Inflammatory macrophage (primary cell): ENCODE measurements around the gene SLC22A7.
"Not testable (repeated sequence)": the region's sequence is repeated elsewhere in the genome, so short reads cannot be mapped to it uniquely, and the experiment has no call there.

Experiments used
- DNase-seq, 2 donors: peaks; one replicate each; pipeline ENCODE4 v3.0.0-alpha.2; 2020 to 2022

Gene SLC22A7

GRCh38 chr6:43301081-43301870 is 3.2 kb downstream of the SLC22A7 start:
- DNase-seq = no peak

- no peak for DNase-seq
Measured at GRCh38 chr6:43302126-43302525, 4.1 kb downstream of the SLC22A7 start.

- not testable (repeated sequence) for DNase-seq
Measured at GRCh38 chr6:43303006-43303405, 4.9 kb downstream of the SLC22A7 start.

- DNase-seq = no peak
Measured at GRCh38 chr6:43303751-43304331, 5.8 kb downstream of the SLC22A7 start.

GRCh38 chr6:43304361-43304760 is 6.3 kb downstream of the SLC22A7 start:
- no peak for DNase-seq

GRCh38 chr6:43304882-43305281 is 6.8 kb downstream of the SLC22A7 start:
- DNase-seq = no peak

- no peak for DNase-seq
Measured at GRCh38 chr6:43306086-43306485, 8.0 kb downstream of the SLC22A7 start.

- DNase-seq = no peak
Measured at GRCh38 chr6:43307451-43308100, 9.5 kb downstream of the SLC22A7 start.

- peak in 1 of 2 donors; percentile 25 for DNase-seq
Measured at GRCh38 chr6:43308101-43308989, 10.3 kb downstream of the SLC22A7 start, which contains the start of gene CRIP3. CRIP3 (minus strand) TSS chr6:43308826; CDS start chr6:43308792, 34 bp downstream.

- no peak for DNase-seq
Measured at GRCh38 chr6:43308990-43309477, 11.0 kb downstream of the SLC22A7 start.

- DNase-seq = no peak
Measured at GRCh38 chr6:43310134-43310533, 12.1 kb downstream of the SLC22A7 start.

- peak; percentile 21 to 66 for DNase-seq
Measured at GRCh38 chr6:43310624-43311023, 12.6 kb downstream of the SLC22A7 start.

GRCh38 chr6:43311666-43312065 is 13.6 kb downstream of the SLC22A7 start:
- peak; percentile 44 to 58 for DNase-seq

GRCh38 chr6:43313813-43314212 is 15.8 kb downstream of the SLC22A7 start:
- DNase-seq = no peak

GRCh38 chr6:43318011-43318410 is 20.0 kb downstream of the SLC22A7 start:
- DNase-seq = peak; percentile 38 to 40

- DNase-seq = no peak
Measured at GRCh38 chr6:43325876-43326275, 27.8 kb downstream of the SLC22A7 start.

GRCh38 chr6:43328528-43328927 is 30.5 kb downstream of the SLC22A7 start:
- no peak for DNase-seq

- DNase-seq = no peak
Measured at GRCh38 chr6:43331470-43331869, 33.4 kb downstream of the SLC22A7 start.

GRCh38 chr6:43331891-43332290 is 33.8 kb downstream of the SLC22A7 start:
- peak; percentile 27 to 78 for DNase-seq

- DNase-seq = peak; percentile 37 to 62
Measured at GRCh38 chr6:43334466-43335095, 36.5 kb downstream of the SLC22A7 start.

GRCh38 chr6:43335469-43335868 is 37.4 kb downstream of the SLC22A7 start:
- no peak for DNase-seq

GRCh38 chr6:43336382-43336781 is 38.3 kb downstream of the SLC22A7 start:
- DNase-seq = no peak
